ENCODE data around the gene ZIM2.

DNA sequence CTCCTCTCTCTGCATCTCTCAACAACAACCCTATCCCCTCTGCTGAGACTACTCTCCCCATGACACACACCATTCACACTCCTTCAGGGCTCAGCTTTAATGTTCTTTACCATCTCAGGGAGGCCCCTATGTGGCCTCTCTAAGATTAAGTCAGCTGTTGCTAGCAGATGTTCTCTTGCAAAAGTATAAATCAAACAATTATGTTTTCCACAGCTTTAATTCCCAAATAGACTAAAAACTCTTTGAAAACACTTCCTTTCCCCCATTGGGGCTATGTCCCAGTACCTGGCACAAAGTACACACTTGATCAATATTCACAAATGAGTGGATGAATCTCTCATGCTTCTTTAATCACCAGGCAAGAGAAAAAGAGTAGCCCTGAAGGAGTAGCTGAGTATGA is 5.1 kb downstream of the ZIM2 start:
- TF ChIP-seq, protein P1, sequence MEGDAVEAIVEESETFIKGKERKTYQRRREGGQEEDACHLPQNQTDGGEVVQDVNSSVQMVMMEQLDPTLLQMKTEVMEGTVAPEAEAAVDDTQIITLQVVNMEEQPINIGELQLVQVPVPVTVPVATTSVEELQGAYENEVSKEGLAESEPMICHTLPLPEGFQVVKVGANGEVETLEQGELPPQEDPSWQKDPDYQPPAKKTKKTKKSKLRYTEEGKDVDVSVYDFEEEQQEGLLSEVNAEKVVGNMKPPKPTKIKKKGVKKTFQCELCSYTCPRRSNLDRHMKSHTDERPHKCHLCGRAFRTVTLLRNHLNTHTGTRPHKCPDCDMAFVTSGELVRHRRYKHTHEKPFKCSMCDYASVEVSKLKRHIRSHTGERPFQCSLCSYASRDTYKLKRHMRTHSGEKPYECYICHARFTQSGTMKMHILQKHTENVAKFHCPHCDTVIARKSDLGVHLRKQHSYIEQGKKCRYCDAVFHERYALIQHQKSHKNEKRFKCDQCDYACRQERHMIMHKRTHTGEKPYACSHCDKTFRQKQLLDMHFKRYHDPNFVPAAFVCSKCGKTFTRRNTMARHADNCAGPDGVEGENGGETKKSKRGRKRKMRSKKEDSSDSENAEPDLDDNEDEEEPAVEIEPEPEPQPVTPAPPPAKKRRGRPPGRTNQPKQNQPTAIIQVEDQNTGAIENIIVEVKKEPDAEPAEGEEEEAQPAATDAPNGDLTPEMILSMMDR (IDR thresholded peaks at IDR 0.05), result no peak
- no peak for TF ChIP-seq POLR2A (IDR thresholded peaks at IDR 0.05)
